ENCODE measurements around the gene GJD2.

GJD2 gene

GRCh38 chr15:34795267-34796081 is 40.7 kb upstream of the GJD2 start, which contains the start of gene ACTC1:
ACTC1 (minus strand) TSS chr15:34795549; CDS start chr15:34794808, 741 bp downstream.
- no peak within 1 kb of the TSS for H3K27ac ChIP-seq (replicated peaks)
- no peak within 1 kb of the TSS for H3K4me3 ChIP-seq (replicated peaks; ENCODE audit: insufficient read depth, low read length)
- peaks cover 20% of the 10 kb centered on the region for H3K27me3 ChIP-seq (ENCODE audit: insufficient read depth, poor library complexity, severe bottlenecking)
- no peak for DNase-seq (ENCODE audit: low read depth in 1 of 2, low spot score in 1 of 2)
- TF ChIP-seq SPI1 (IDR thresholded peaks at IDR 0.05; ENCODE audit: borderline replicate concordance, low read depth) = no peak
- no peak for TF ChIP-seq GABPA (IDR thresholded peaks at IDR 0.05; ENCODE audit: low read depth)
- TF ChIP-seq POLR2AphosphoS5 (IDR thresholded peaks at IDR 0.05; ENCODE audit: low read depth) = no peak
- TF ChIP-seq CTCF (IDR thresholded peaks at IDR 0.05; ENCODE audit: insufficient read depth, low read length) = no peak
- no peak for TF ChIP-seq REST (IDR thresholded peaks at IDR 0.05; ENCODE audit: insufficient replicate concordance, low read depth)

- Histone ChIP-seq H3K4me3 (replicated peaks; ENCODE audit: insufficient read depth, low read length) (no peak overlapping the region), H3K27ac (replicated peaks) (no peak overlapping the region), H3K27me3 (ENCODE audit: insufficient read depth, poor library complexity, severe bottlenecking) (peaks cover 20% of the 10 kb centered on the region)
- no peak for TF ChIP-seq REST (IDR thresholded peaks at IDR 0.05; ENCODE audit: insufficient replicate concordance, low read depth)
- no peak for TF ChIP-seq GABPA (IDR thresholded peaks at IDR 0.05; ENCODE audit: low read depth)
- TF ChIP-seq POLR2AphosphoS5 (IDR thresholded peaks at IDR 0.05; ENCODE audit: low read depth) = no peak
- TF ChIP-seq SPI1 (IDR thresholded peaks at IDR 0.05; ENCODE audit: borderline replicate concordance, low read depth) = no peak
- no peak for TF ChIP-seq CTCF (IDR thresholded peaks at IDR 0.05; ENCODE audit: insufficient read depth, low read length)
- no peak for DNase-seq (ENCODE audit: low read depth in 1 of 2, low spot score in 1 of 2)
These were observed 39.9 kb upstream of the GJD2 start for GRCh38 chr15:34794590-34795206.

- TF ChIP-seq REST (IDR thresholded peaks at IDR 0.05; ENCODE audit: insufficient replicate concordance, low read depth) (no peak), CTCF (IDR thresholded peaks at IDR 0.05; ENCODE audit: insufficient read depth, low read length) (no peak), POLR2AphosphoS5 (IDR thresholded peaks at IDR 0.05; ENCODE audit: low read depth) (no peak)
- H3K4me3 ChIP-seq (replicated peaks; ENCODE audit: insufficient read depth, low read length) = no peak overlapping the region
- H3K27ac ChIP-seq (replicated peaks) = no peak overlapping the region
- peaks cover 20% of the 10 kb centered on the region for H3K27me3 ChIP-seq (ENCODE audit: insufficient read depth, poor library complexity, severe bottlenecking)
- no peak for DNase-seq (ENCODE audit: low read depth in 1 of 2, low spot score in 1 of 2)
These were observed 39.1 kb upstream of the GJD2 start for GRCh38 chr15:34793901-34794300.
